HL-60 (cell line): ENCODE results near the gene TMEM132D.

Source experiments
- CTCF ChIP-seq: IDR thresholded peaks from one replicate; pipeline ENCODE4 v1.5.1; 2011; ENCODE audit warnings: low read length, control low read depth, inconsistent platforms; ENCODE audit not compliant: insufficient read depth
- POLR2AphosphoS5 ChIP-seq: IDR thresholded peaks from 2 replicates; pipeline ENCODE4 v1.6.1; 2012; ENCODE audit warnings: low read depth

- TF ChIP-seq CTCF (no peak), POLR2AphosphoS5 (no peak)
Observed at GRCh38 chr12:129161511-129161910, 742.3 kb downstream of the TMEM132D start.
